H1 (cell line): ENCODE results near the gene SLC25A42. TPM values are rescaled to one million over a fixed set of nuclear protein-coding genes. Genes with fewer than 3 reads are reported as not detected.

Experiments
- CTCF ChIA-PET: fragments of 300-600 bp; sonication (Branson Sonifier 250); formaldehyde crosslinking; loops from one replicate; lab custom pipeline; 2021; ENCODE audit not compliant: partially characterized antibody; lab: Charles Lee
- POLR2A ChIA-PET: fragments of 300-600 bp; sonication (Branson Sonifier 250); formaldehyde crosslinking; loops from one replicate; lab custom pipeline; 2021; ENCODE audit warnings: inconsistent platforms; ENCODE audit not compliant: partially characterized antibody; lab: Charles Lee
- DNase-seq, 2 experiments: peaks; one replicate each; pipeline versions ENCODE4 v3.0.0 to v3.0.0-alpha.2; 2010 to 2022; ENCODE audit warnings: low spot score in 2 of 2, low read depth in 1 of 2, mixed read lengths in 1 of 2
- FAIRE-seq: peaks from 2 replicates; lab custom pipeline; 2011; peaks lifted over from hg19 to GRCh38; lab: Jason Lieb, UNC
- H2AFZ ChIP-seq: 2 replicates; pipeline ENCODE4 v1.8.1; 2012; ENCODE audit warnings: low read length, inconsistent platforms
- H2AK5ac ChIP-seq: 2 replicates; pipeline ENCODE4 v1.6.1; 2013; ENCODE audit warnings: low read depth, low read length
- H2BK120ac ChIP-seq: replicated peaks from 2 replicates; pipeline ENCODE3; 2013; ENCODE audit warnings: low read depth, low read length, inconsistent platforms
- H2BK12ac ChIP-seq: 2 replicates; pipeline ENCODE4 v1.6.1; 2013; ENCODE audit warnings: low read depth, low read length
- H2BK15ac ChIP-seq: 2 replicates; pipeline ENCODE4 v1.6.1; 2013; ENCODE audit warnings: low read length
- H2BK20ac ChIP-seq: 2 replicates; pipeline ENCODE4 v1.6.1; 2013; ENCODE audit warnings: low read length
- H2BK5ac ChIP-seq: 2 replicates; pipeline ENCODE4 v1.6.1; 2013; ENCODE audit warnings: low read depth, low read length
- H3K14ac ChIP-seq: 2 replicates; pipeline ENCODE4 v1.6.1; 2013; ENCODE audit warnings: inconsistent platforms; ENCODE audit not compliant: insufficient read length
- H3K18ac ChIP-seq: 2 replicates; pipeline ENCODE4 v1.6.1; 2013; ENCODE audit warnings: low read length; ENCODE audit errors: extremely low read depth
- H3K23ac ChIP-seq: 2 replicates; pipeline ENCODE4 v1.6.1; 2013; ENCODE audit warnings: inconsistent platforms; ENCODE audit not compliant: insufficient read length
- H3K23me2 ChIP-seq: 2 replicates; pipeline ENCODE4 v1.6.1; 2013; ENCODE audit warnings: low read depth, low read length
- H3K27ac ChIP-seq: 2 replicates; pipeline ENCODE4 v1.6.1; 2011; ENCODE audit warnings: low read depth, low read length, inconsistent platforms
- H3K27me3 ChIP-seq, 4 experiments: replicated peaks in 1 of 4; 1 replicate in 1 of 4; 2 replicates in 3 of 4; pipeline versions ENCODE4 v1.6.1 to v1.8.1; 2011 to 2013; ENCODE audit warnings: low read length in 3 of 4, mild to moderate bottlenecking in 3 of 4, inconsistent platforms in 2 of 4, mixed read lengths in 2 of 4, moderate library complexity in 1 of 4; ENCODE audit not compliant: control insufficient read depth in 3 of 4, insufficient read depth in 3 of 4; ENCODE audit errors: extremely low read depth in 1 of 4
- H3K36me3 ChIP-seq, 4 experiments: 2 replicates each; pipeline versions ENCODE4 v1.6.1 to v1.8.1; 2011 to 2013; ENCODE audit warnings: mild to moderate bottlenecking in 4 of 4, low read length in 3 of 4, moderate library complexity in 2 of 4, control low read depth in 1 of 4, inconsistent platforms in 1 of 4; ENCODE audit not compliant: insufficient read depth in 4 of 4, control insufficient read depth in 2 of 4
- H3K4ac ChIP-seq: replicated peaks from 2 replicates; pipeline ENCODE3; 2013; ENCODE audit warnings: low read length, low read depth, mixed read lengths, inconsistent platforms; ENCODE audit not compliant: insufficient read length
- H3K4me1 ChIP-seq, 4 experiments: replicated peaks in 1 of 4; 1 replicate in 1 of 4; 2 replicates in 3 of 4; pipeline versions ENCODE4 v1.6.1 to v1.8.1; 2011 to 2013; ENCODE audit warnings: low read length in 3 of 4, inconsistent platforms in 2 of 4, mixed read lengths in 1 of 4; ENCODE audit not compliant: insufficient read depth in 4 of 4, control insufficient read depth in 3 of 4
- H3K4me2 ChIP-seq, 2 experiments: 2 replicates each; pipeline versions ENCODE4 v1.6.1 to v1.8.1; 2011 to 2013; ENCODE audit warnings: low read depth in 2 of 2, low read length in 2 of 2, control low read depth in 1 of 2, inconsistent platforms in 1 of 2, mild to moderate bottlenecking in 1 of 2; ENCODE audit not compliant: insufficient read depth in 1 of 2
- H3K4me3 ChIP-seq, 4 experiments: fragments of 200-600, 300-600 bp in 1 of 4; sonication (generic), shearing (Covaris generic), sonication (Bioruptor Twin) in 1 of 4; 2 replicates each; pipeline versions ENCODE4 v1.5.1 to v1.8.1; 2011 to 2016; ENCODE audit warnings: low read length in 4 of 4, low read depth in 3 of 4, control low read depth in 2 of 4, inconsistent platforms in 2 of 4, mild to moderate bottlenecking in 2 of 4, mixed read lengths in 1 of 4, moderate library complexity in 1 of 4; ENCODE audit not compliant: insufficient read depth in 2 of 4; ENCODE audit errors: extremely low read depth in 1 of 4
- H3K56ac ChIP-seq: replicated peaks from 2 replicates; pipeline ENCODE3; 2013; ENCODE audit warnings: low read depth, mild to moderate bottlenecking, mixed read lengths, low read length, inconsistent platforms; ENCODE audit not compliant: insufficient read length
- H3K79me1 ChIP-seq: 2 replicates; pipeline ENCODE4 v1.6.1; 2013; ENCODE audit warnings: low read depth, low read length, control low read depth
- H3K79me2 ChIP-seq, 2 experiments: 2 replicates each; pipeline versions ENCODE4 v1.6.1 to v1.8.1; 2012 to 2013; ENCODE audit warnings: low read length in 2 of 2, mild to moderate bottlenecking in 2 of 2, inconsistent platforms in 1 of 2; ENCODE audit not compliant: insufficient read depth in 2 of 2, control insufficient read depth in 1 of 2
- H3K9ac ChIP-seq, 4 experiments: replicated peaks in 1 of 4; 1 replicate in 1 of 4; 2 replicates in 3 of 4; pipeline versions ENCODE4 v1.6.1 to v1.8.1; 2011 to 2013; ENCODE audit warnings: low read depth in 3 of 4, low read length in 3 of 4, control low read depth in 2 of 4, mild to moderate bottlenecking in 2 of 4, moderate library complexity in 2 of 4, inconsistent platforms in 1 of 4; ENCODE audit errors: extremely low read depth in 1 of 4
- H3K9me3 ChIP-seq, 2 experiments: 2 replicates each; pipeline versions ENCODE4 v1.6.1 to v1.8.1; 2012 to 2013; ENCODE audit warnings: mild to moderate bottlenecking in 2 of 2, moderate library complexity in 2 of 2, control low read depth in 1 of 2, inconsistent platforms in 1 of 2, low read depth in 1 of 2, low read length in 1 of 2, mixed read lengths in 1 of 2; ENCODE audit not compliant: insufficient read depth in 2 of 2
- H4K20me1 ChIP-seq, 2 experiments: replicated peaks in 1 of 2; 2 replicates each; pipeline versions ENCODE3 to v1.8.1; 2011 to 2013; ENCODE audit warnings: inconsistent platforms in 2 of 2, low read length in 2 of 2, mild to moderate bottlenecking in 1 of 2; ENCODE audit not compliant: insufficient read depth in 2 of 2, control insufficient read depth in 1 of 2
- H4K5ac ChIP-seq: 2 replicates; pipeline ENCODE4 v1.6.1; 2013; ENCODE audit warnings: low read length, low read depth, mixed read lengths, inconsistent platforms; ENCODE audit not compliant: insufficient read length
- H4K8ac ChIP-seq: 2 replicates; pipeline ENCODE4 v1.8.0; 2013; ENCODE audit warnings: mild to moderate bottlenecking, moderate library complexity, low read length, inconsistent platforms; ENCODE audit not compliant: insufficient read depth; ENCODE audit errors: extremely low read depth
- H4K91ac ChIP-seq: replicated peaks from 2 replicates; pipeline ENCODE3; 2013; ENCODE audit warnings: low read length, mixed read lengths, inconsistent platforms; ENCODE audit not compliant: insufficient read length
- BRCA1 ChIP-seq: IDR thresholded peaks from 2 replicates; pipeline ENCODE4 v1.6.1; 2012; ENCODE audit warnings: low read depth, low read length, improper control_type of control experiment
- CTCF ChIP-seq, 3 experiments: IDR thresholded peaks; 1 replicate in 2 of 3; 2 replicates in 1 of 3; pipeline versions ENCODE4 v1.5.1 to v1.6.1; 2011; ENCODE audit warnings: low read length in 3 of 3, mild to moderate bottlenecking in 3 of 3, inconsistent platforms in 2 of 3, low read depth in 1 of 3, moderate library complexity in 1 of 3; ENCODE audit not compliant: insufficient read depth in 1 of 3; ENCODE audit errors: control extremely low read depth in 1 of 3
- E2F6 ChIP-seq: IDR thresholded peaks from 2 replicates; pipeline ENCODE4 v1.6.1; 2012; ENCODE audit warnings: inconsistent platforms
- JUN ChIP-seq: IDR thresholded peaks from 2 replicates; pipeline ENCODE4 v1.6.1; 2011; ENCODE audit warnings: low read depth, mild to moderate bottlenecking, improper control_type of control experiment, low read length
- RXRA ChIP-seq: IDR thresholded peaks from 2 replicates; pipeline ENCODE4 v1.6.1; 2011; ENCODE audit warnings: low read depth, mild to moderate bottlenecking, low read length, moderate library complexity; ENCODE audit not compliant: insufficient read depth
- SIN3A ChIP-seq, 2 experiments: IDR thresholded peaks in 1 of 2; conservative IDR thresholded peaks in 1 of 2; 2 replicates each; pipeline ENCODE4 v1.6.1; 2011 to 2012; ENCODE audit warnings: low read length in 2 of 2, improper control_type of control experiment in 1 of 2, low read depth in 1 of 2, mild to moderate bottlenecking in 1 of 2
- SP1 ChIP-seq: IDR thresholded peaks from 2 replicates; pipeline ENCODE4 v1.6.1; 2011; ENCODE audit warnings: low read depth, low read length
- SUZ12 ChIP-seq: fragments of 200-600 bp; sonication (generic); IDR thresholded peaks from 2 replicates; pipeline ENCODE4 v1.6.1; 2012; ENCODE audit warnings: mild to moderate bottlenecking, inconsistent platforms, low read length, moderate library complexity, mixed read lengths
- TAF1 ChIP-seq: IDR thresholded peaks from 2 replicates; pipeline ENCODE4 v1.6.1; 2011; ENCODE audit warnings: mild to moderate bottlenecking, low read depth, low read length
- TEAD4 ChIP-seq: IDR thresholded peaks from 2 replicates; pipeline ENCODE4 v1.6.1; 2012; ENCODE audit warnings: low read depth, low read length, inconsistent platforms, mixed read lengths
- WGBS, 2 experiments: shearing (Covaris generic) in 1 of 2; methylation state at CpG; one replicate each; pipeline versions ENCODE4 v1.1.6 to v1.1.7; 2013 to 2015; ENCODE audit warnings: low lambda C conversion rate in 2 of 2, mixed read lengths in 2 of 2, inconsistent platforms in 1 of 2, low coverage in 1 of 2, missing lambda C conversion rate in 1 of 2; ENCODE audit not compliant: insufficient replicate concordance in 2 of 2, insufficient coverage in 1 of 2, insufficient read length in 1 of 2; ENCODE audit errors: extremely low coverage in 1 of 2, missing lambda C conversion rate in 1 of 2; 5-methylcytosine and 5-hydroxymethylcytosine counted together
- polyA plus RNA-seq, 7 experiments: library from polyadenylated mRNA; depleted of rRNA in 3 of 7; stranded (reverse) in 5 of 7; unstranded in 2 of 7; fragments of >200 nt in 5 of 7; fragments of 200-250 nt in 2 of 7; gene quantifications; 1 replicate in 5 of 7; 2 replicates in 1 of 7; 4 replicates in 1 of 7; pipeline versions ENCODE4 v1.2.1 to v1.2.3, GENCODE V29; 2011 to 2013; ENCODE audit warnings: missing spikeins in 2 of 7, mixed read lengths in 2 of 7
- total RNA-seq: library from RNA; stranded (reverse); fragmentation: NEBNext Ultra II Directional; extraction: Animal tissue kit (Norgen Biotek cat#: 25700); gene quantifications from 2 replicates; pipeline ENCODE4 v1.2.1, GENCODE V29; 2021

Gene SLC25A42
- total and polyA plus RNA-seq, 2 of the 8 experiments (the other 6 are each of a cell fraction or from before 2014, with no cell fraction given) = 5.9 to 6.2 TPM

- Histone ChIP-seq H4K91ac (no peak overlapping the region), H3K56ac (no peak overlapping the region), H3K23me2 (no peaks in the 10 kb centered on the region; the same call in 1 of the 2 replicates), H3K9ac (no peak overlapping the region), H4K8ac (no peak overlapping the region), H3K27ac (no peak overlapping the region), H3K23ac (no peak overlapping the region), H3K18ac (no peak overlapping the region), H2BK120ac (no peak overlapping the region), H2AK5ac (no peak overlapping the region), H2BK15ac (no peak overlapping the region), H3K4me3 (no peak overlapping the region), H3K36me3 (no peaks in the 10 kb centered on the region), H3K9me3 (no peaks in the 10 kb centered on the region), H4K20me1 (peaks cover 0 to 8% of the 10 kb centered on the region in 2 experiments), H3K4me2 (no peak overlapping the region), H3K14ac (no peak overlapping the region), H4K5ac (no peak overlapping the region), H2BK12ac (no peak overlapping the region), H3K79me2 (no peaks in the 10 kb centered on the region), H3K27me3 (peaks cover 0 to 31% (median 23%) of the 10 kb centered on the region in 4 experiments; a peak in 6 of 7 replicates), H3K4ac (no peak overlapping the region), H2BK20ac (no peak overlapping the region), H3K4me1 (no peaks in the 10 kb centered on the region), H2AFZ (no peak overlapping the region), H3K79me1 (0 out of 2 replicates have a peak, but pooled peaks cover 2% of the 10 kb centered on the region), H2BK5ac (no peak overlapping the region)
- CTCF ChIA-PET = interaction anchor here (0.6 to 3.0 kb wide), 7 partner anchors 12 to 90 kb away, joined by 3 to 13 read pairs (median 5); no protein-coding TSS in a partner anchor
- DNase-seq (no peak), FAIRE-seq (no peak)
- POLR2A ChIA-PET = interaction anchor here (0.7 to 0.8 kb wide), 2 partner anchors 9 to 14 kb away, joined by 3 read pairs; no protein-coding TSS in a partner anchor
- TF ChIP-seq TEAD4 (no peak), JUN (no peak), BRCA1 (no peak), E2F6 (no peak), SUZ12 (no peak), SP1 (no peak), SIN3A (conservative IDR thresholded peaks at IDR 0.05 in 1 of 2, IDR thresholded peaks at IDR 0.05 in 1 of 2; ENCODE audit: low read depth in 1 of 2, low read length in 2 of 2) (no peak), RXRA (no peak), TAF1 (no peak), CTCF (IDR thresholded peaks at IDR 0.05; ENCODE audit: control extremely low read depth in 1 of 3, insufficient read depth in 1 of 3, low read depth in 1 of 3, low read length in 3 of 3) (no peak)
- 90% methylated on average over 7 of the region's 7 CpGs; no CpG with 5 or more reads in 1 of the 2 experiments for WGBS, 2 experiments
Observed at GRCh38 chr19:19077103-19077502, 13.3 kb downstream of the SLC25A42 start.
